Measurements from ENCODE around the gene SPPL2A.
A peak's percentile ranks its signal among the peaks of the same experiment; 100 is the strongest.

Gene SPPL2A

DNA sequence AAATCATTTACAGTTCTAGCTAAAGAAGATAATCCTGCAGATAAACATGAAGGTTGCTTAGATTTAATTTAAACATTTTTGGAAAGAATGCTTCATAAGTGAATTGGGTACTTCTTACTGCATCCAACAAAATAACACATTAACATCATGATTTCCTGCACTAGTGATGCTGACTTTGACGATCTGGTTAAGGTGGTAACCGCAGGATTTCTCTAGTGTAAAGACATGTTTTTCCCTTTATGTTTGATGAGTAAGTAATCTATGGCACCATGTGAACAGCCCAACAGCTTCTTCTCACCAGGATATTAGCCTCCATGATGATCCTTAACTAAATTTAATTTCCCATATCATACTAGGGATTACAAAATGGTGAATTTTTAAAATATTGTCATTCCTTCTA, 14.1 kb downstream of the SPPL2A start:
- Histone ChIP-seq H3K27me3 (ENCODE audit: low read depth) (no peaks in the 10 kb centered on the region), H3K9me3 (no peaks in the 10 kb centered on the region), H3K4me1 (no peaks in the 10 kb centered on the region), H3K36me3 (replicated peaks) (no peaks in the 10 kb centered on the region; the same call in 1 of the 2 replicates), H3K4me3 (no peak overlapping the region)
- in situ Hi-C loops (cut with MboI; ENCODE audit: low sequenced_read_pairs) = no loop called here
- DNase-seq (ENCODE audit: low spot score in 2 of 2) = no peak

DNA sequence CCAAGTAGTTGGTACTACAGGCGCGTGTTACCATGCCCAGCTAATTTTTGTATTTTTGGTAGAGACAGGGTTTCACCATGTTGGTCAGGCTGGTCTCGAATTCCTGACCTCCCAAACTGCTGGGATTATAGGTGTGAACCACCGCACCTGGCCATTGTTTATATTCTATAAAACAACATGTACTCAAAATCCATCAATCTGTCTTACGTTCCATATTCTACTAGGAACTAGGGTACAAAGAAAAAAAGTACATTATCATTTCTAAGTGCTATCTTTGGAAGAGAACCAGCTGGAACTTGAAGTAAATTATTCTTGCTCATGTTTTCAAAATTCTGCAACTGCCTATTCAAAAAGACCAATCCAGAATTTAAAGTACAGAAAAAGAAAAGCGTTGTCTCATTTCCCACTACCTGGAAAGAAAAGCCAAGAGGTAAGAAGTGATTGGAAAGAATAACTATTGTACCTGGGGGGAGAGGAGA, 15.2 kb downstream of the SPPL2A start:
- Histone ChIP-seq H3K27me3 (ENCODE audit: low read depth) (no peaks in the 10 kb centered on the region), H3K4me1 (no peaks in the 10 kb centered on the region), H3K36me3 (replicated peaks) (no peaks in the 10 kb centered on the region; the same call in 1 of the 2 replicates), H3K4me3 (no peak overlapping the region), H3K9me3 (no peaks in the 10 kb centered on the region)
- DNase-seq (ENCODE audit: low spot score in 2 of 2) = no peak
- in situ Hi-C loops (cut with MboI; ENCODE audit: low sequenced_read_pairs) = no loop called here

DNA sequence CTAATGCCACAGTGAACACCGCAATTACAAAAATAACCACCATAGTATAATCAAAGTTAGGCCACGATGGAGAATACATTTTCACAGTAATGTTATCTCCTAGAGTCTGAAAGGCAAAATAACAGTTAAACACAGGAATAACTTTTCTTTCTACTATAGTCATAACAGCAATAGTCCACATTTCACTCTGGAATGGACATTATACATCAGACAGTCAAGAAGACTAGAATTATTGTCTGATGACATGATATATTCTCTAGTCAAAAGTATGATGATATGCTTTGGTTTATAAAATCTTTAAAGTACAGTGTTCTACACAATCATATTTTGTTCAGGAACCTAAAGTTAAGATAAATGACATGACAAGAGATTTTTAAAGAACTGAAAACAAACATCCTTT, 18.0 kb downstream of the SPPL2A start:
- Histone ChIP-seq H3K9me3 (no peaks in the 10 kb centered on the region), H3K4me3 (no peak overlapping the region), H3K27me3 (ENCODE audit: low read depth) (no peaks in the 10 kb centered on the region), H3K36me3 (replicated peaks) (no peaks in the 10 kb centered on the region; the same call in 1 of the 2 replicates), H3K4me1 (no peaks in the 10 kb centered on the region)
- no peak for DNase-seq (ENCODE audit: low spot score in 2 of 2)
- in situ Hi-C loops (cut with MboI; ENCODE audit: low sequenced_read_pairs) = no loop called here

DNA sequence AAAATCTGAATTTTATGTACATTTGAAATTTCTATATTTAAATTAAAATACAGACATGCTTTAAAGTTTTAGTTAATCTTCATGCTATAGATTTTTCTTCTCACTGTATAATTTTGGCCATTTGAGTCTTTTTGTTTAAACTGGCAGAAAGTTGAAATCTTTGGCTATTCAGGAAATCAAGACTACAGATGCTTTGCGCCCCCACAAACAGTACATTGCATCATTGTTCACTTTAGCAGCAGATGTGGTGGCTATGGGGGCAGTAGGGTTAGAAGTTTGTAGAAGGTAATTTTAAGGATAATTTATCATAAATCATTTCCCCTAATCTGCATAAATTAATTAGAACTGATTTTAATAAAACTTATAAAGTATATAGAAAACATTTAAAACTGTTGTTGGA, 20.9 kb downstream of the SPPL2A start:
- no peak for DNase-seq (ENCODE audit: low spot score in 2 of 2)
- H3K36me3 ChIP-seq (replicated peaks) = no peaks in the 10 kb centered on the region; the same call in 1 of the 2 replicates
- no peak overlapping the region for H3K4me3 ChIP-seq
- H3K4me1 ChIP-seq = no peaks in the 10 kb centered on the region
- in situ Hi-C loops (cut with MboI; ENCODE audit: low sequenced_read_pairs) = no loop called here
- no peaks in the 10 kb centered on the region for H3K9me3 ChIP-seq
- no peaks in the 10 kb centered on the region for H3K27me3 ChIP-seq (ENCODE audit: low read depth)

DNA sequence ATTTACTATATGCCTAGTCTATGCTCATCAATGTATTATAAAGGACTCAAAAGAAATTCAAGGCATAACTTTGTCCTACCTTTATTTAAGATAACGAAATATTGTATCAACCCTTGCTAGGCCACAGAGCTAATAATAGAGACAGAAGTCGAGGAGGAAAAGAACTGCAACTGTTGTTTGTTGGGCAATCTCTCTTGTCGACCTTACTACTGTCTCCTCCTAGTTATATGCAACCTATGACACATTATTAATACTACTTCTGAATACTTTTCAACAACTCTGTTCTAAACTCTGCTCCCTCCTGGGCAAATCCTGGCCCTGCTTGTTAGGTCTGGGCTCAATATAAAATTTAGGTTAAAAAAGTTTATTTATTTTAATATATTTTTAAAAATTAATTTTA, 24.6 kb downstream of the SPPL2A start:
- H3K36me3 ChIP-seq (replicated peaks) = no peaks in the 10 kb centered on the region; the same call in 1 of the 2 replicates
- no peak overlapping the region for H3K4me3 ChIP-seq
- H3K9me3 ChIP-seq = no peaks in the 10 kb centered on the region
- H3K4me1 ChIP-seq = no peaks in the 10 kb centered on the region
- DNase-seq (ENCODE audit: low spot score in 2 of 2) = no peak
- H3K27me3 ChIP-seq (ENCODE audit: low read depth) = no peaks in the 10 kb centered on the region
- in situ Hi-C loops (cut with MboI; ENCODE audit: low sequenced_read_pairs) = no loop called here

DNA sequence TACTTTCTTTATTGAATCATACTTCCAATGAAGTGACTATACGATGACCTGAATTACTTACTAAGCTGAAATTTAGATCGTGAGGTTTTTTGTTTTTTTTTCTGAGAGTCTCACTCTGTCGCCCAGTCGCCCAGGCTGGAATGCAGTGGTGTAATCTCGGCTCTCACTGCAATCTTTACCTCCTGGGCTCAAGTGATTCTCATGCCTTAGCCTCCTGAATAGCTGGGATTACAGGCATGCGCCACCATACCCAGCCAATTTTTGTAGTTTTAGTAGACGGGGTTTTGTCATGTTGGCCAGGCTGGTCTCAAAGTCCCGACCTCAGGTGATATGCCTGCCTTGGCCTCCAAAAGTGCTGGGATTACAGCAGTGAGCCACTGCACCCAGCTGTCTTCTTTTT, 28.7 kb downstream of the SPPL2A start:
- in situ Hi-C loops (cut with MboI; ENCODE audit: low sequenced_read_pairs) = no loop called here
- Histone ChIP-seq H3K36me3 (replicated peaks) (peaks cover 12% of the 10 kb centered on the region), H3K4me1 (peaks cover 6% of the 10 kb centered on the region)

DNA sequence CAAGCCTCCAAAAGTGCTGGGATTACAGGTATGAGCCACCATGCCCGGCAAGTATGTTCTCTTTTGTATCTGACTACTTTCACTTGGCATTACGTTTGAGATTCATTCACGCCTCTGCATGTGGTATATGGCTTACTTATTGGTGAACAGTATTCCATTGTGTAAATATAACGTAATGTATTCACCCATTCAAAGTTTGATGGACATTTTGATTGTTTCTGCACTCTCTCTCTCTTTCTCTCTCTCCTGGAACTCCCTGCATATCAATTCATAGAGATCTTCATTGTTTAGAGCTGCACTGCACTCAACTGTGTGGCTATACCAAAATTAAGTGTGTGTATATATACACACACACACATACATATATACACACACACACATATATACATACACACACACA, 30.4 kb downstream of the SPPL2A start:
- no peaks in the 10 kb centered on the region for H3K9me3 ChIP-seq
- in situ Hi-C loops (cut with MboI; ENCODE audit: low sequenced_read_pairs) = no loop called here
- H3K4me1 ChIP-seq = peaks cover 6% of the 10 kb centered on the region
- peaks cover 12% of the 10 kb centered on the region for H3K36me3 ChIP-seq (replicated peaks)
- H3K4me3 ChIP-seq = no peak overlapping the region
- H3K27me3 ChIP-seq (ENCODE audit: low read depth) = no peaks in the 10 kb centered on the region
- DNase-seq (ENCODE audit: low spot score in 2 of 2) = peak in 1 of 2 experiments; percentile 52

More for the DNA sequence above, 28.7 kb downstream of the SPPL2A start:
- DNase-seq (ENCODE audit: low spot score in 2 of 2) = no peak
- Histone ChIP-seq H3K27me3 (ENCODE audit: low read depth) (no peaks in the 10 kb centered on the region), H3K4me3 (no peak overlapping the region), H3K9me3 (no peaks in the 10 kb centered on the region)

DNA sequence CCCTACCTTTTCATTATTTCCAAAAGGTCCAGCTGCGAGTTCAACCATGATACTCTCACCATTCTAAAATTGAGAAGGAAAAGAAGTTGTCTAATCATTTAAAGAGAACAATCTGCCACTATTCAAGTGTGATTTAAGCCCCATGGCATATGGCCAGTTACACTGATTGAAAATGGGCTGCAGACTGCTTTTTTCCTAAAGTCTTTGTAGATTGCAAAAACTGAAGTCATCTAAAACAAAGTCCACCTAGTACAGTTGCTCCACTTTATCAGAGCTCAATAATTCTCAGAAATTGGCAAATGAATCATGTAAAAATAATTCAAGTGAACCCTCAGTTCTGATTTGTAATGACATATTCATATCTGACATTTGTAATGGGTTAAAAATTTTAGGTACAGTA, 39.2 kb downstream of the SPPL2A start:
- Histone ChIP-seq H3K4me1 (peaks cover 8% of the 10 kb centered on the region), H3K27me3 (ENCODE audit: low read depth) (no peaks in the 10 kb centered on the region), H3K36me3 (replicated peaks) (peaks cover 9% of the 10 kb centered on the region), H3K9me3 (no peaks in the 10 kb centered on the region), H3K4me3 (no peak overlapping the region)
- DNase-seq (ENCODE audit: low spot score in 2 of 2) = no peak
- in situ Hi-C loops (cut with MboI; ENCODE audit: low sequenced_read_pairs) = no loop called here

DNA sequence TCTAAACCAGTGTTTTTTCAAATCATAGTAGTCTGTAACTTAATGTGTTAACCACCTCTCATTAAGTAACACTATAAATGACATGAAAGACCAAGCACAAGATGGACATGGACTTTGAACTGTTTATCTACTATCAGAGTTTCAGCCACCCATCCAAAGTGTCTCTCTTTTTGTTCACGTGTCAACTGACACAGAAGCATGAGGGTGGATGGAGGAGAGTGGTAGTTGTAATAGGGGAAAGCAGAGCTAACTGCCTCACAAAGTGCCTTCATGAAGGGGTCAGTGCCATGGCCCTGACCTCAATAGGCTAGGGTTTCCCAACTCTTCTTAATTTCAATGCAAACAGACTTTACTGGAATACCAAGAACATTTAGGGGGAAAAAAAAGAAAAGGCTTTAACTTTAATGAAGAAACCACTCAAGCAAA, 46.8 kb downstream of the SPPL2A start:
- Histone ChIP-seq H3K9me3 (no peaks in the 10 kb centered on the region), H3K27me3 (ENCODE audit: low read depth) (no peaks in the 10 kb centered on the region), H3K4me3 (no peak overlapping the region), H3K36me3 (replicated peaks) (peaks cover 7% of the 10 kb centered on the region; the same call in 1 of the 2 replicates), H3K4me1 (peaks cover 4% of the 10 kb centered on the region)
- in situ Hi-C loops (cut with MboI; ENCODE audit: low sequenced_read_pairs) = no loop called here
- no peak for DNase-seq (ENCODE audit: low spot score in 2 of 2)

DNA sequence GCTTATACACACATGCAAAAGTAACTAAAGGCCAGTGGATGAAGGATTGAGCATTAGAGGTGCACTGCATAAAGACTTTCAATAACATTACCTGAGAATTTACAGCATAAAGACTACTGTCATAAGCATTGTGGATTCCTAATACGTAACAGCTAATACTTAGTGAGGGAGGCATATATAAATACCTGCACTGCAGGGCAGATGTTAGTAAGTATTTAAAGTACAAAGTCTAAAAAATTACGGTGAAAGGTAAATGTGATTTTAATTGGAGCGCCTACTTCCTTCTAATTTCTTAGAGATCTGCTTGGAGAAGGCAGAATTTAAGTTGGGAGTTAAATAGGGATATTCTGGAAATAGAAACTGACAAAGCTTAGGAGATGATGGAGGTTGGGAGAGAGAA, 53.5 kb downstream of the SPPL2A start:
- Histone ChIP-seq H3K9me3 (no peaks in the 10 kb centered on the region), H3K36me3 (replicated peaks) (no peaks in the 10 kb centered on the region), H3K4me1 (peaks cover 4% of the 10 kb centered on the region), H3K27me3 (ENCODE audit: low read depth) (no peaks in the 10 kb centered on the region), H3K4me3 (no peak overlapping the region)
- in situ Hi-C loops (cut with MboI; ENCODE audit: low sequenced_read_pairs) = no loop called here
- DNase-seq (ENCODE audit: low spot score in 2 of 2) = no peak

DNA sequence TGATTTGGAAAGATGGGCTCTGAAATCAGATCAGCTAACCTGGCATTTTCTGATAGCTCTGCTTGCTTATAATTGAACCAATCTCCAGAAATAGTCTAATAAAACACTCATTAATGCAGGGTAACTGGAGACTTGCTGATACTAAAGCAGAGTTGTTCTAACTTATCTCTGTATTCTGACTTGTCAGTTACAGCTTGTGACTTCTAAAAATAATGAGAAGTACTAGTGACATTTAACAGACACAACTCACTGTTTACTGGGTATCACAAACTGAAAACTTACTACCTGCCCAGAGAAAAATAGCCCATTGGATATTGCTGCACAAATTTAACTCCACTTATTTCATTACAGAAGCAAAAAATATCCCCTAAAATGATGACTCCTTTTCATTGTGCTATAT, 54.9 kb downstream of the SPPL2A start:
- Histone ChIP-seq H3K9me3 (no peaks in the 10 kb centered on the region), H3K36me3 (replicated peaks) (no peaks in the 10 kb centered on the region), H3K4me1 (no peaks in the 10 kb centered on the region), H3K4me3 (no peak overlapping the region), H3K27me3 (ENCODE audit: low read depth) (no peaks in the 10 kb centered on the region)
- DNase-seq (ENCODE audit: low spot score in 2 of 2) = no peak
- in situ Hi-C loops (cut with MboI; ENCODE audit: low sequenced_read_pairs) = no loop called here

DNA sequence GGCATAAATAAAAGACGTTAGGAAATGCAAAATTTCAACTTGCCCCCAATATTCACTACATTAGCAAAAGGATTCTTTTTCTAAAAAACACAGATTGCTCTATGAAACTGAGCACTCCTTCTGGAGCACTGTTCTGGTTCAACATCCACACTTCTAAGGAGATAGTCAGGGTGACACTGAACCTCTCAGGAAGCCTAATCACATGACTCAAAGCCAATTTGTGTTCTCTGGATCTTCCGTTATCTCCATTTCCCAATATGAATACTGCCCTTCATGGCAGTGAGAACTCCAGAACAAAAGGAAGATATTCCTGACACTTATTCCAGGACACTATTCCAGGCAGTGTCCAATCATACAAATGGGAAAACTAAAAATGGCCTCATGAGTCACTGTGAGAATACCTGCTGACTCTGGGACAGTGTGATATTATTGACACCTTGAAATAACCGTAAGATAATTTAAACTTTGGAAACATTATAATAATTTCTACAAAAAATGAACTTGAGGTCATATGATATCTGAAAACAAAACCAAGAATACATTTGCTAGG, 57.6 kb downstream of the SPPL2A start:
- in situ Hi-C loops (cut with MboI; ENCODE audit: low sequenced_read_pairs) = no loop called here
- H3K36me3 ChIP-seq (replicated peaks) = no peaks in the 10 kb centered on the region
- no peaks in the 10 kb centered on the region for H3K9me3 ChIP-seq
- no peaks in the 10 kb centered on the region for H3K27me3 ChIP-seq (ENCODE audit: low read depth)
- H3K4me1 ChIP-seq = no peaks in the 10 kb centered on the region
- H3K4me3 ChIP-seq = no peak overlapping the region
- no peak for DNase-seq (ENCODE audit: low spot score in 2 of 2)

DNA sequence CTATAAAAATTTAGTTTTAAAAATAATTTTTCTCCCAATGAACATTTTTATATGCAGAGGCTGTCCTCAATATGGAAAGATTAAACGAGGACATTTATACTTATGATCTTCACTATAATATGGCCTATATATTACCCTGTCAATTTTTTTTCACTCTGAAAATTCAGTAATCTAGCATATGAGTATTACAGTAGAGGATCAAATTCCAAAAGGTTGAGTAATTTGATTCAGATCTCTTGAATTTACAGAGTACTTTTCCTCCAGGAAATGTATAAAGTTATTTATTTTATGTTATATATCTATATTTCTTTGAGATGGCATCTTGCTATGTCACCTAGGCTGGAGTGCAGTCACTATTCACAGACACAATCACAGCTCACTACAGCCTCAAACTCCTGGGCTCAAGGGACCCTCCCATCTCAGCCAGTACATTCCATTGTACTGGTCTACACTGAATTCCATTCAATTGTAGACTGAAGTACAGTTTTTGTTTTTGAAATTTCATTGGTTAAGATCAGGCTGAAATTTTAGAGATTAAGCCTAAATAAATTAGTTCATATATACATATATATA, 62.7 kb downstream of the SPPL2A start:
- Histone ChIP-seq H3K4me1 (peaks cover 1% of the 10 kb centered on the region; the same call in 1 of the 2 replicates), H3K27me3 (ENCODE audit: low read depth) (no peaks in the 10 kb centered on the region), H3K9me3 (no peaks in the 10 kb centered on the region), H3K4me3 (no peak overlapping the region), H3K36me3 (replicated peaks) (no peaks in the 10 kb centered on the region)
- DNase-seq (ENCODE audit: low spot score in 2 of 2) = no peak
- in situ Hi-C loops (cut with MboI; ENCODE audit: low sequenced_read_pairs) = no loop called here

DNA sequence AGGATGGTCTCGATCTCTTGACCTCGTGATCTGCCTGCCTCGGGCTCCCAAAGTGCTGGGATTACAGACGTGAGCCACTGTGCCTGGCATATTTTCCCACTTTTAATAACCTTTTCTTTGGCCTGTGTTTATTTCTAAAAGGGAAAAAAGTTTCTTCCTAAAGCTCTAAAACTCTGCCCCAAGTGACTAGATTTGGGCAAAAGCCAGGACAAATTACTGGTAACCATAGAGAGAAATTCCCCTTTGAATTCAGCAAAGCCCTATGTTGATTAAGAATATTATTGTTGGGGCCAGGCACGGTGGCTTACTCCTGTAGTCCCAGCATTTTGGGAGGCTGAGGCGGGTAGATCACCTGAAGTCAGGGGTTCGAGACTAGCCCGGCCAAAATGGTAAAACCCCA, 67.4 kb downstream of the SPPL2A start:
- in situ Hi-C loops (cut with MboI; ENCODE audit: low sequenced_read_pairs) = no loop called here
- DNase-seq (ENCODE audit: low spot score in 2 of 2) = no peak
- Histone ChIP-seq H3K27me3 (ENCODE audit: low read depth) (no peaks in the 10 kb centered on the region), H3K4me1 (peaks cover 24% of the 10 kb centered on the region), H3K36me3 (replicated peaks) (no peaks in the 10 kb centered on the region), H3K9me3 (no peaks in the 10 kb centered on the region), H3K4me3 (no peak overlapping the region)
